Measurements from ENCODE around the gene F7. TPM values are rescaled to one million over a fixed set of nuclear protein-coding genes. Genes with fewer than 3 reads are reported as not detected.

The F7 gene
- total and polyA plus RNA-seq, 7 donors, result 0.36 TPM; not detected in 6

DNA sequence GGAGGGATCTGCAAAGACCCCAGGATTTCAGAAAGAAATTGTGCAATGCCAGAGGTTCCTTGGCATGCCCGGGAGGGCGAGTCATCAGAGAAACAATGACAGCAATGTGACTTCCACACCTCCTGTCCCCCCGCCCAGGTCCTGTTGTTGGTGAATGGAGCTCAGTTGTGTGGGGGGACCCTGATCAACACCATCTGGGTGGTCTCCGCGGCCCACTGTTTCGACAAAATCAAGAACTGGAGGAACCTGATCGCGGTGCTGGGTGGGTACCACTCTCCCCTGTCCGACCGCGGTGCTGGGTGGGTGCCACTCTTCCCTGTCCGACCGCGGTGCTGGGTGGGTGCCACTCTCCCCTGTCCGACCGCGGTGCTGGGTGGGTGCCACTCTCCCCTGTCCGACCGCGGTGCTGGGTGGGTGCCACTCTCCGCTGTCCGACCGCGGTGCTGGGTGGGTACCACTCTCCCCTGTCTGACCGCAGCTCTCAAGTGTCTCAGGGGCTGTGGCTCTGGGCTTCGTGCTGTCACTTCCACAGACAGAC, 11.8 kb downstream of the F7 start:
- no peak for DNase-seq
- H3K36me3 ChIP-seq, result no peaks in the 10 kb centered on the region
- H3K9me3 ChIP-seq, result no peaks in the 10 kb centered on the region
- intact Hi-C loops (cut with DNase I), result no loop called here
- no peak overlapping the region for H3K4me3 ChIP-seq
- H3K4me1 ChIP-seq, result no peaks in the 10 kb centered on the region
- H3K27ac ChIP-seq, result no peak overlapping the region
- TF ChIP-seq POLR2AphosphoS5 (IDR thresholded peaks at IDR 0.05), result no peak
- no peak for TF ChIP-seq EP300 (IDR thresholded peaks at IDR 0.05)
- TF ChIP-seq, protein P1, sequence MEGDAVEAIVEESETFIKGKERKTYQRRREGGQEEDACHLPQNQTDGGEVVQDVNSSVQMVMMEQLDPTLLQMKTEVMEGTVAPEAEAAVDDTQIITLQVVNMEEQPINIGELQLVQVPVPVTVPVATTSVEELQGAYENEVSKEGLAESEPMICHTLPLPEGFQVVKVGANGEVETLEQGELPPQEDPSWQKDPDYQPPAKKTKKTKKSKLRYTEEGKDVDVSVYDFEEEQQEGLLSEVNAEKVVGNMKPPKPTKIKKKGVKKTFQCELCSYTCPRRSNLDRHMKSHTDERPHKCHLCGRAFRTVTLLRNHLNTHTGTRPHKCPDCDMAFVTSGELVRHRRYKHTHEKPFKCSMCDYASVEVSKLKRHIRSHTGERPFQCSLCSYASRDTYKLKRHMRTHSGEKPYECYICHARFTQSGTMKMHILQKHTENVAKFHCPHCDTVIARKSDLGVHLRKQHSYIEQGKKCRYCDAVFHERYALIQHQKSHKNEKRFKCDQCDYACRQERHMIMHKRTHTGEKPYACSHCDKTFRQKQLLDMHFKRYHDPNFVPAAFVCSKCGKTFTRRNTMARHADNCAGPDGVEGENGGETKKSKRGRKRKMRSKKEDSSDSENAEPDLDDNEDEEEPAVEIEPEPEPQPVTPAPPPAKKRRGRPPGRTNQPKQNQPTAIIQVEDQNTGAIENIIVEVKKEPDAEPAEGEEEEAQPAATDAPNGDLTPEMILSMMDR (IDR thresholded peaks at IDR 0.05), result no peak
- no peak for TF ChIP-seq POLR2A (IDR thresholded peaks at IDR 0.05)
- 89 to 92% methylated on average over 26 of the region's 26 CpGs for WGBS, 2 donors
- peaks cover 0 to 2% (median 0%) of the 10 kb centered on the region in 3 donors for H3K27me3 ChIP-seq

DNA sequence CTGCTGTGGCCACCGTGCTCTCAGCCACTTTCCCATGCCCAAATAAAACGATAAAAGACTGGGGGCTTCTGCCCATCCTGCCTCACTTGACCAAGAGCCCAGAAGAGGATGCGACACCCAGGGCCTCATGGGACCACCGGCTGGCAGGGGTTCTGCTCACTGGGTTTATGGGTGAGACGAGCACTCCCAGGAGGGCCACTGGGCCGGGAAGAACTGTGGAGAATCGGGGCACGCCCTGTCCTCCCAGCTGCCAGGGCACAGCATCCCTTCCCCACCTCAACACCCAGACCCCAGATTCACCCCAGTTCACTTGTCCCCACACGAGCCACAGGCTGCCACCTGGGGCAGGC, 12.3 kb downstream of the F7 start:
- no peaks in the 10 kb centered on the region for H3K9me3 ChIP-seq
- no peak for TF ChIP-seq EP300 (IDR thresholded peaks at IDR 0.05)
- TF ChIP-seq POLR2AphosphoS5 (IDR thresholded peaks at IDR 0.05), result no peak
- TF ChIP-seq, protein P1 (IDR thresholded peaks at IDR 0.05), result no peak
- no peak for TF ChIP-seq POLR2A (IDR thresholded peaks at IDR 0.05)
- no peak overlapping the region for H3K27ac ChIP-seq
- WGBS, 2 donors, result 78 to 87% methylated on average over 9 of the region's 9 CpGs
- H3K4me3 ChIP-seq, result no peak overlapping the region
- H3K4me1 ChIP-seq, result no peaks in the 10 kb centered on the region
- no peaks in the 10 kb centered on the region for H3K27me3 ChIP-seq
- H3K36me3 ChIP-seq, result no peaks in the 10 kb centered on the region
- intact Hi-C loops (cut with DNase I), result no loop called here
- DNase-seq, result no peak

DNA sequence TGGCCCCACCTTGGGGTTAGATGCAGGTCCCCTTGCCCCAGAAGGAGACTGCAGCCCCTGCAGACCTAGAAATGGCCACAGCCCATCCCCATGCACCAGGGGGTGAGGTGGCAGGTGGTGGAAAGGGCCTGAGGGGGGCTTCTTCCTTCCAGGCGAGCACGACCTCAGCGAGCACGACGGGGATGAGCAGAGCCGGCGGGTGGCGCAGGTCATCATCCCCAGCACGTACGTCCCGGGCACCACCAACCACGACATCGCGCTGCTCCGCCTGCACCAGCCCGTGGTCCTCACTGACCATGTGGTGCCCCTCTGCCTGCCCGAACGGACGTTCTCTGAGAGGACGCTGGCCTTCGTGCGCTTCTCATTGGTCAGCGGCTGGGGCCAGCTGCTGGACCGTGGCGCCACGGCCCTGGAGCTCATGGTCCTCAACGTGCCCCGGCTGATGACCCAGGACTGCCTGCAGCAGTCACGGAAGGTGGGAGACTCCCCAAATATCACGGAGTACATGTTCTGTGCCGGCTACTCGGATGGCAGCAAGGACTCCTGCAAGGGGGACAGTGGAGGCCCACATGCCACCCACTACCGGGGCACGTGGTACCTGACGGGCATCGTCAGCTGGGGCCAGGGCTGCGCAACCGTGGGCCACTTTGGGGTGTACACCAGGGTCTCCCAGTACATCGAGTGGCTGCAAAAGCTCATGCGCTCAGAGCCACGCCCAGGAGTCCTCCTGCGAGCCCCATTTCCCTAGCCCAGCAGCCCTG, 12.8 kb downstream of the F7 start:
- TF ChIP-seq EP300 (IDR thresholded peaks at IDR 0.05) (no peak), POLR2A (IDR thresholded peaks at IDR 0.05) (no peak), POLR2AphosphoS5 (IDR thresholded peaks at IDR 0.05) (no peak)
- TF ChIP-seq, protein P1 (IDR thresholded peaks at IDR 0.05), result no peak
- Histone ChIP-seq H3K36me3 (no peaks in the 10 kb centered on the region), H3K27ac (no peak overlapping the region), H3K9me3 (no peaks in the 10 kb centered on the region), H3K4me3 (no peak overlapping the region), H3K4me1 (no peaks in the 10 kb centered on the region), H3K27me3 (no peaks in the 10 kb centered on the region)
- intact Hi-C loops (cut with DNase I), result no loop called here
- 88 to 90% methylated on average over 42 of the region's 42 CpGs for WGBS, 2 donors
- no peak for DNase-seq

DNA sequence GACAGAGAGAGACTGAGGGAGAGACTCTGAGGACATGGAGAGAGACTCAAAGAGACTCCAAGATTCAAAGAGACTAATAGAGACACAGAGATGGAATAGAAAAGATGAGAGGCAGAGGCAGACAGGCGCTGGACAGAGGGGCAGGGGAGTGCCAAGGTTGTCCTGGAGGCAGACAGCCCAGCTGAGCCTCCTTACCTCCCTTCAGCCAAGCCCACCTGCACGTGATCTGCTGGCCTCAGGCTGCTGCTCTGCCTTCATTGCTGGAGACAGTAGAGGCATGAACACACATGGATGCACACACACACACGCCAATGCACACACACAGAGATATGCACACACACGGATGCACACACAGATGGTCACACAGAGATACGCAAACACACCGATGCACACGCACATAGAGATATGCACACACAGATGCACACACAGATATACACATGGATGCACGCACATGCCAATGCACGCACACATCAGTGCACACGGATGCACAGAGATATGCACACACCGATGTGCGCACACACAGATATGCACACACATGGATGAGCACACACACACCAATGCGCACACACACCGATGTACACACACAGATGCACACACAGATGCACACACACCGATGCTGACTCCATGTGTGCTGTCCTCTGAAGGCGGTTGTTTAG, 13.7 kb downstream of the F7 start:
- Histone ChIP-seq H3K4me3 (no peak overlapping the region), H3K9me3 (no peaks in the 10 kb centered on the region), H3K27ac (no peak overlapping the region), H3K36me3 (no peaks in the 10 kb centered on the region), H3K4me1 (no peaks in the 10 kb centered on the region), H3K27me3 (no peaks in the 10 kb centered on the region)
- DNase-seq, result no peak
- intact Hi-C loops (cut with DNase I), result no loop called here
- WGBS, 2 donors, result 84 to 89% methylated on average over 16 of the region's 16 CpGs
- TF ChIP-seq POLR2A (IDR thresholded peaks at IDR 0.05) (no peak), EP300 (IDR thresholded peaks at IDR 0.05) (no peak), POLR2AphosphoS5 (IDR thresholded peaks at IDR 0.05) (no peak)
- TF ChIP-seq, protein P1 (IDR thresholded peaks at IDR 0.05), result no peak

Data from sigmoid colon (tissue), 7 donors.